ENCODE measurements around the gene IQGAP2. TPM values are rescaled to one million over a fixed set of nuclear protein-coding genes. Genes with fewer than 3 reads are reported as not detected.

IQGAP2 gene, protein sequence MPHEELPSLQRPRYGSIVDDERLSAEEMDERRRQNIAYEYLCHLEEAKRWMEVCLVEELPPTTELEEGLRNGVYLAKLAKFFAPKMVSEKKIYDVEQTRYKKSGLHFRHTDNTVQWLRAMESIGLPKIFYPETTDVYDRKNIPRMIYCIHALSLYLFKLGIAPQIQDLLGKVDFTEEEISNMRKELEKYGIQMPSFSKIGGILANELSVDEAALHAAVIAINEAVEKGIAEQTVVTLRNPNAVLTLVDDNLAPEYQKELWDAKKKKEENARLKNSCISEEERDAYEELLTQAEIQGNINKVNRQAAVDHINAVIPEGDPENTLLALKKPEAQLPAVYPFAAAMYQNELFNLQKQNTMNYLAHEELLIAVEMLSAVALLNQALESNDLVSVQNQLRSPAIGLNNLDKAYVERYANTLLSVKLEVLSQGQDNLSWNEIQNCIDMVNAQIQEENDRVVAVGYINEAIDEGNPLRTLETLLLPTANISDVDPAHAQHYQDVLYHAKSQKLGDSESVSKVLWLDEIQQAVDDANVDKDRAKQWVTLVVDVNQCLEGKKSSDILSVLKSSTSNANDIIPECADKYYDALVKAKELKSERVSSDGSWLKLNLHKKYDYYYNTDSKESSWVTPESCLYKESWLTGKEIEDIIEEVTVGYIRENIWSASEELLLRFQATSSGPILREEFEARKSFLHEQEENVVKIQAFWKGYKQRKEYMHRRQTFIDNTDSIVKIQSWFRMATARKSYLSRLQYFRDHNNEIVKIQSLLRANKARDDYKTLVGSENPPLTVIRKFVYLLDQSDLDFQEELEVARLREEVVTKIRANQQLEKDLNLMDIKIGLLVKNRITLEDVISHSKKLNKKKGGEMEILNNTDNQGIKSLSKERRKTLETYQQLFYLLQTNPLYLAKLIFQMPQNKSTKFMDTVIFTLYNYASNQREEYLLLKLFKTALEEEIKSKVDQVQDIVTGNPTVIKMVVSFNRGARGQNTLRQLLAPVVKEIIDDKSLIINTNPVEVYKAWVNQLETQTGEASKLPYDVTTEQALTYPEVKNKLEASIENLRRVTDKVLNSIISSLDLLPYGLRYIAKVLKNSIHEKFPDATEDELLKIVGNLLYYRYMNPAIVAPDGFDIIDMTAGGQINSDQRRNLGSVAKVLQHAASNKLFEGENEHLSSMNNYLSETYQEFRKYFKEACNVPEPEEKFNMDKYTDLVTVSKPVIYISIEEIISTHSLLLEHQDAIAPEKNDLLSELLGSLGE (N-terminal part only)
- polyA plus RNA-seq (2013, experiment 1 of 2): 2.2 TPM
- 2.3 TPM for polyA plus RNA-seq (2013, experiment 2 of 2)

DNA sequence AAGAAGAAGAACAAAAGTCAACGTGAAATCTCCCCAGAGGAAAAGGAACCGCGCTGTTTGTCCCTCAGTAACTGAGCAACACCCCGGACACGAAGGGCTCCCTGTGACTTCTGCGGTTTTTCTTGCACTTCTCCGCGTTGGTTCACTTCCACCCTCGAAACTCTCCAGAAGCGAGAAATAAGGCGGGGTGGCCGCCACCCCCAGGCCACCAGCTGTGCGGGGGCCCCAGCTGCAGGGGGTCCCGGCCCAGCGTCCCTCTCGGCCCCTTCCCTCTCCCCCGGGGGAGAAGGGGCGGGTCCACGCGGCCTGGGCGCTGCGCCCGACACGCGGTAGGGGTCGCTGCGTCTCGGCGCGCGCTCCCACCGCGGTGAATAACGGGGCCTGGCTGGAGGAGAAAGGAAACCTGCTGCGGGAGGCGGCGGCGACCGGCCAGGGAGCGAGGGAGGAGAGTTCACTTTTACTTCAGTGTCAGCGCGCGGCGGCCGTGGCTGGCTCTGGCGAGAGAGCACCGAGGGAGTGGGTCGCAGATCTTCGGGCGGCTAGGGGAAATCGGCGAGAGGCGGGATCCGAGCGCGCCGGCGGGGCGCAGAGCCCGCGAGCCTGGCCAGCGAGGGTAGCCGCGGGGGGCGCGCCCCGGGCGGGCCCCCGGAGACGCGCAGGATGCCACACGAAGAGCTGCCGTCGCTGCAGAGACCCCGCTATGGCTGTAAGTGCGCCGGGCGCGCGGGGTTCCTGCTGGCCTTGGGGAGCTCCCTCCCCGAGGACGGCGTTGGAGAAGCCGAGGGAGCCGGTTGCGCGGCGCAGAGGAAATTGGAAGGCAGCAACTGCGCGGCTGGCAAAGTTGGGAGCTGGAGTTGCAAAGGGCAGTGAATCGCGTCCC lies at the start of gene IQGAP2:
TSS of gene IQGAP2 (plus strand) at position 400 of the 880 bp plus-strand sequence. CDS start at position 661, 261 bp downstream.
- peak within 1 kb of the TSS; percentile 48 for H3K9ac ChIP-seq (ENCODE audit: low read length)
- peaks cover 17% of the 10 kb centered on the region for H3K4me1 ChIP-seq (ENCODE audit: control insufficient read depth, insufficient read depth, low read depth, low read length)
- H3K79me1 ChIP-seq (replicated peaks; ENCODE audit: low read length, poor library complexity, severe bottlenecking): no peaks in the 10 kb centered on the region
- peak within 1 kb of the TSS; percentile 67 to 77 for H3K4me3 ChIP-seq (ENCODE audit: insufficient read depth in 1 of 2, low read depth in 1 of 2, low read length in 2 of 2)
- no peak within 1 kb of the TSS for H3K27ac ChIP-seq (ENCODE audit: low read length, poor library complexity, severe bottlenecking)
- no peaks in the 10 kb centered on the region for H3K9me3 ChIP-seq (ENCODE audit: control insufficient read depth, low read length)
- H4K8ac ChIP-seq (ENCODE audit: low read length): peak within 1 kb of the TSS; percentile 41
- peak within 1 kb of the TSS in 1 of 2 experiments; percentile 86 for H3K18ac ChIP-seq (ENCODE audit: low read depth in 1 of 2, low read length in 2 of 2)
- no peak within 1 kb of the TSS for H3K4ac ChIP-seq (ENCODE audit: low read depth in 1 of 2, low read length in 2 of 2)
- WGBS: 0% methylated on average over 53 of the region's 92 CpGs
- H2BK12ac ChIP-seq (ENCODE audit: low read length in 2 of 2): peak within 1 kb of the TSS in 1 of 2 experiments; percentile 92
- peak; percentile 76 for DNase-seq
- H3K4me2 ChIP-seq (ENCODE audit: low read length, poor library complexity, severe bottlenecking): peak within 1 kb of the TSS; percentile 98
- peak within 1 kb of the TSS; percentile 69 for H2BK120ac ChIP-seq (ENCODE audit: low read depth, low read length)
- no peak within 1 kb of the TSS for H2AK5ac ChIP-seq (ENCODE audit: low read length, severe bottlenecking)
- H2AFZ ChIP-seq (ENCODE audit: low read depth, low read length): peak within 1 kb of the TSS; percentile 51
- H3K14ac ChIP-seq (ENCODE audit: low read length in 2 of 2): peak within 1 kb of the TSS in 1 of 2 experiments; percentile 48
- no peak within 1 kb of the TSS for H2BK5ac ChIP-seq (ENCODE audit: low read depth, low read length, poor library complexity, severe bottlenecking)
- no peaks in the 10 kb centered on the region for H3K36me3 ChIP-seq (ENCODE audit: control insufficient read depth in 1 of 2, insufficient read depth in 2 of 2, low read depth in 1 of 2, low read length in 2 of 2)
- peak within 1 kb of the TSS in 1 of 2 experiments; percentile 94 for H3K23ac ChIP-seq (ENCODE audit: low read length in 2 of 2)
- peaks cover 56 to 74% of the 10 kb centered on the region in 2 experiments for H3K27me3 ChIP-seq (ENCODE audit: control insufficient read depth in 1 of 2, insufficient read depth in 1 of 2, low read length in 2 of 2)
- peak within 1 kb of the TSS; percentile 48 for H2BK15ac ChIP-seq (ENCODE audit: low read depth, poor library complexity, severe bottlenecking)
- H4K91ac ChIP-seq (ENCODE audit: low read length): peak within 1 kb of the TSS; percentile 50

DNA sequence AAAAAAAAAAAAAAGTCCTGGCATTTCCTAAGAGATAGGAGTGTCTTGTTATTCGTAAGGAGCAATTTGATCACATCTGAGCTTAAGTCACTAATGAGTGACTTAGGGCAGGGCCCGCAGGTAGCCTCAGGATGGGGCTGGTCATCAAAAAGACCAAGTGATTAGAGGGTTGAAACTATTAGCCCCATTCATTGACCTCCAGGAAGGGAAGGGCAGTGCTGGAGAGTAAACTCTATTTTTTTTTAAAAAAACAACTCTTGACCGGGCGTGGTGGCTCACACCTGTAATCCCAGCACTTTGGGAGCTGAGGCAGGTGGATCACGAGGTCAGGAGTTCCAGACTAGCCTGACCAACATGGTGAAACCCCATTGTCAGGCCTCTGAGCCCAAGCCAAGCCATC lies 46.2 kb upstream of the IQGAP2 start:
- Histone ChIP-seq H3K27me3 (ENCODE audit: control insufficient read depth in 1 of 2, insufficient read depth in 1 of 2, low read length in 2 of 2) (peaks cover 0 to 3% of the 10 kb centered on the region in 2 experiments), H2BK5ac (ENCODE audit: low read depth, low read length, poor library complexity, severe bottlenecking) (no peak overlapping the region), H3K4me1 (ENCODE audit: control insufficient read depth, insufficient read depth, low read depth, low read length) (no peaks in the 10 kb centered on the region), H3K4me2 (ENCODE audit: low read length, poor library complexity, severe bottlenecking) (no peak overlapping the region), H3K9ac (ENCODE audit: low read length) (no peak overlapping the region), H3K14ac (ENCODE audit: low read length in 2 of 2) (no peak overlapping the region), H2AK5ac (ENCODE audit: low read length, severe bottlenecking) (no peak overlapping the region), H3K18ac (ENCODE audit: low read depth in 1 of 2, low read length in 2 of 2) (no peak overlapping the region), H4K8ac (ENCODE audit: low read length) (no peak overlapping the region), H3K4ac (ENCODE audit: low read depth in 1 of 2, low read length in 2 of 2) (no peak overlapping the region), H2BK15ac (ENCODE audit: low read depth, poor library complexity, severe bottlenecking) (no peak overlapping the region), H4K91ac (ENCODE audit: low read length) (no peak overlapping the region), H2BK12ac (ENCODE audit: low read length in 2 of 2) (no peak overlapping the region), H3K4me3 (ENCODE audit: insufficient read depth in 1 of 2, low read depth in 1 of 2, low read length in 2 of 2) (no peak overlapping the region), H3K27ac (ENCODE audit: low read length, poor library complexity, severe bottlenecking) (no peak overlapping the region), H3K9me3 (ENCODE audit: control insufficient read depth, low read length) (no peaks in the 10 kb centered on the region), H2AFZ (ENCODE audit: low read depth, low read length) (no peak overlapping the region), H3K79me1 (replicated peaks; ENCODE audit: low read length, poor library complexity, severe bottlenecking) (no peaks in the 10 kb centered on the region), H3K36me3 (ENCODE audit: control insufficient read depth in 1 of 2, insufficient read depth in 2 of 2, low read depth in 1 of 2, low read length in 2 of 2) (no peaks in the 10 kb centered on the region), H2BK120ac (ENCODE audit: low read depth, low read length) (no peak overlapping the region), H3K23ac (ENCODE audit: low read length in 2 of 2) (no peak overlapping the region)
- DNase-seq: no peak
- 72% methylated on average over 5 of the region's 5 CpGs for WGBS

DNA sequence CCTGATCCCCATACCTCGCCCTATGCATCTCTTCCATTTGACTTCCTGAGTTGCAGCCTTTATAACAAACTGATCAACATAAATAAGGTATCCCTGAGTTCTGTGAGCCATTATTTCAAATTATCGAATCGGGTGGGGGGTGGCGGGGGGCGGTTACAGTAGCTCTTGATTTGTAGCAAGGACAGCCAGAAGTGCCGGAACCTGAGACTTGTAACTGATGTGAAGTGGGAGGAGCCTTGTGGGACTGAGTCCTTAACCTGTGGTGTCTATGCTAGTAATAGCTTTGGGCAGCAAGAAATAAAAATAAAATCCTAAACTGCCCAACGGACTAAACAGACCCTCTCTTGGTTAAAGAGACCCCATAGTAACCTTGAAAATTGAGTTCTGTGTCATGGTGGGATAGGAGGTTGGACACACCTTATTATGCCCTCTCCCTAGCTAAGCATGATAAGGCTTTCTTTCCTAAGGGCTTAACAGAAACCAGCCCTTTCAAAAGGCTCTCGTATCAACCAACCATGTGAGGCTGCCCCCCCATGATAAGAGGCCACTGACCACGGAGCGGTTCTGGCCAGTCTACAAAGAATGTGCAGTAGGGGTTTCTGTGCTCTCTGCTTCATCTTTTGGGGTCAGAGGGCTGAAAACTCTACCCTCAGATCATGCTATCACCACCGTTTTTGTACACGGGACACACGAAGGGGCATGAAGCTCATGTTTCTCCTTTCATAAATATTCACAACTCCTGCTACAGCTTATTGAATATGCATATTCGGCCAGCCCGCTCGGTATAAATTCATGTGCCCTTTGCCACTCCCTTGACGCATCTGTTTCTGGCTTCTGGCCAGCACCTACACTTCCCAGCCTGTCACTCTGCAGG lies 39.5 kb upstream of the IQGAP2 start:
- no peak overlapping the region for H2AK5ac ChIP-seq (ENCODE audit: low read length, severe bottlenecking)
- H3K14ac ChIP-seq (ENCODE audit: low read length in 2 of 2): no peak overlapping the region
- no peaks in the 10 kb centered on the region for H3K79me1 ChIP-seq (replicated peaks; ENCODE audit: low read length, poor library complexity, severe bottlenecking)
- H2BK120ac ChIP-seq (ENCODE audit: low read depth, low read length): no peak overlapping the region
- no peak overlapping the region for H3K9ac ChIP-seq (ENCODE audit: low read length)
- no peak overlapping the region for H2AFZ ChIP-seq (ENCODE audit: low read depth, low read length)
- H2BK15ac ChIP-seq (ENCODE audit: low read depth, poor library complexity, severe bottlenecking): no peak overlapping the region
- H3K27ac ChIP-seq (ENCODE audit: low read length, poor library complexity, severe bottlenecking): no peak overlapping the region
- no peak overlapping the region for H3K4me3 ChIP-seq (ENCODE audit: insufficient read depth in 1 of 2, low read depth in 1 of 2, low read length in 2 of 2)
- 75% methylated on average over 15 of the region's 17 CpGs for WGBS
- H4K8ac ChIP-seq (ENCODE audit: low read length): no peak overlapping the region
- no peak overlapping the region for H3K18ac ChIP-seq (ENCODE audit: low read depth in 1 of 2, low read length in 2 of 2)
- no peaks in the 10 kb centered on the region for H3K4me1 ChIP-seq (ENCODE audit: control insufficient read depth, insufficient read depth, low read depth, low read length)
- H3K36me3 ChIP-seq (ENCODE audit: control insufficient read depth in 1 of 2, insufficient read depth in 2 of 2, low read depth in 1 of 2, low read length in 2 of 2): no peaks in the 10 kb centered on the region
- no peak overlapping the region for H3K4ac ChIP-seq (ENCODE audit: low read depth in 1 of 2, low read length in 2 of 2)
- H2BK12ac ChIP-seq (ENCODE audit: low read length in 2 of 2): no peak overlapping the region
- no peak overlapping the region for H2BK5ac ChIP-seq (ENCODE audit: low read depth, low read length, poor library complexity, severe bottlenecking)
- no peak overlapping the region for H4K91ac ChIP-seq (ENCODE audit: low read length)
- H3K23ac ChIP-seq (ENCODE audit: low read length in 2 of 2): no peak overlapping the region
- H3K9me3 ChIP-seq (ENCODE audit: control insufficient read depth, low read length): no peaks in the 10 kb centered on the region
- DNase-seq: no peak
- no peak overlapping the region for H3K4me2 ChIP-seq (ENCODE audit: low read length, poor library complexity, severe bottlenecking)
- peaks cover 4 to 8% of the 10 kb centered on the region in 2 experiments for H3K27me3 ChIP-seq (ENCODE audit: control insufficient read depth in 1 of 2, insufficient read depth in 1 of 2, low read length in 2 of 2)
